Breast epithelium (tissue), 3 donors: ENCODE results near the gene CFAP43.
"Not testable (repeated sequence)": the region's sequence is repeated elsewhere in the genome, so short reads cannot be mapped to it uniquely, and the experiment has no call there.

Experiments used
- POLR2AphosphoS5 ChIP-seq, 3 donors: sonication (generic); formaldehyde crosslinking; IDR thresholded peaks; one replicate each; pipeline ENCODE4 v1.6.1; 2017; ENCODE audit warnings: antibody characterized with exemption in 3 of 3
- TF ChIP-seq, protein P1 (sequence below), 3 donors: fragments of 450-650 bp; IDR thresholded peaks; one replicate each; pipeline ENCODE4 v1.5.1; 2016 to 2017; ENCODE audit warnings: antibody characterized with exemption in 3 of 3, mild to moderate bottlenecking in 3 of 3, moderate library complexity in 3 of 3

DNA sequence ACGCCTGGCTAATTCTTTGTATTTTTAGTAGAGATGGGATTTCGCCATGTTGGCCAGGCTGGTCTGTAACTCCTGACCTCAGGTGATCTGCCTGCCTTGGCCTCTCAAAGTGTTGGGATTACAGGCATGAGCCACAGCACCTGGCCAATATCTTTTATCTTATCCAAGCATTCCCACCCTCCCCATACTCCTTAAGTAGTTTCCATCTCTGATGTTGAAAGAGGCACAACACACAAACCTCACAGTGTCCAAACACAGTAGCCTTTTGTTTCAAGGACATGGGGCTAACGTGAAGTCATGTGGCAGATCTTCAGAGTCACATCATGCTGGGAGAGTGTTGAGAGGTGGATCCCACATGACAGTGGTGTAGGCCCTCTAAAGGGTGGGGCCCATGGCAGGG is 10.8 kb upstream of the CFAP43 start:
- TF ChIP-seq, protein P1, sequence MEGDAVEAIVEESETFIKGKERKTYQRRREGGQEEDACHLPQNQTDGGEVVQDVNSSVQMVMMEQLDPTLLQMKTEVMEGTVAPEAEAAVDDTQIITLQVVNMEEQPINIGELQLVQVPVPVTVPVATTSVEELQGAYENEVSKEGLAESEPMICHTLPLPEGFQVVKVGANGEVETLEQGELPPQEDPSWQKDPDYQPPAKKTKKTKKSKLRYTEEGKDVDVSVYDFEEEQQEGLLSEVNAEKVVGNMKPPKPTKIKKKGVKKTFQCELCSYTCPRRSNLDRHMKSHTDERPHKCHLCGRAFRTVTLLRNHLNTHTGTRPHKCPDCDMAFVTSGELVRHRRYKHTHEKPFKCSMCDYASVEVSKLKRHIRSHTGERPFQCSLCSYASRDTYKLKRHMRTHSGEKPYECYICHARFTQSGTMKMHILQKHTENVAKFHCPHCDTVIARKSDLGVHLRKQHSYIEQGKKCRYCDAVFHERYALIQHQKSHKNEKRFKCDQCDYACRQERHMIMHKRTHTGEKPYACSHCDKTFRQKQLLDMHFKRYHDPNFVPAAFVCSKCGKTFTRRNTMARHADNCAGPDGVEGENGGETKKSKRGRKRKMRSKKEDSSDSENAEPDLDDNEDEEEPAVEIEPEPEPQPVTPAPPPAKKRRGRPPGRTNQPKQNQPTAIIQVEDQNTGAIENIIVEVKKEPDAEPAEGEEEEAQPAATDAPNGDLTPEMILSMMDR (IDR thresholded peaks at IDR 0.05): not testable (repeated sequence)
- not testable (repeated sequence) for TF ChIP-seq POLR2AphosphoS5 (IDR thresholded peaks at IDR 0.05)
